Activated B cell treated with CpG ODN at 0.5 μM for 24 hours (primary cell): ENCODE measurements around the gene GLE1. TPM values are rescaled to one million over a fixed set of nuclear protein-coding genes. Genes with fewer than 3 reads are reported as not detected.

Experiments used
- ATAC-seq: fragments of 200-7000 bp; cut with Tn5 transposase; one replicate; pipeline ENCODE4 v1.10.0; 2021; ENCODE audit warnings: low read depth, mild to moderate bottlenecking, moderate library complexity
- CTCF ChIA-PET: fragments of 350-600 bp; sonication (Branson Sonifier 250); formaldehyde crosslinking; loops from one replicate; lab custom pipeline; 2021; ENCODE audit warnings: antibody characterized with exemption; lab: Charles Lee
- POLR2A ChIA-PET: fragments of 350-600 bp; sonication (Branson Sonifier 250); formaldehyde crosslinking; loops from one replicate; lab custom pipeline; 2021; ENCODE audit warnings: antibody characterized with exemption; lab: Charles Lee
- DNase-seq: peaks from one replicate; pipeline ENCODE4 v3.0.0; 2022
- H3K27ac Mint-ChIP-seq: one replicate; pipeline ENCODE4 v1.8.0; 2020; ENCODE audit warnings: mixed read lengths
- H3K27me3 Mint-ChIP-seq: one replicate; pipeline ENCODE4 v1.8.0; 2021; ENCODE audit warnings: mixed read lengths
- H3K36me3 Mint-ChIP-seq: one replicate; pipeline ENCODE4 v1.8.0; 2021; ENCODE audit warnings: low read depth, mixed read lengths
- H3K4me1 Mint-ChIP-seq: one replicate; pipeline ENCODE4 v1.8.0; 2021; ENCODE audit warnings: mixed read lengths
- H3K4me3 Mint-ChIP-seq: one replicate; pipeline ENCODE4 v1.8.0; 2020; ENCODE audit warnings: mild to moderate bottlenecking, mixed read lengths
- H3K9me3 Mint-ChIP-seq: one replicate; pipeline ENCODE4 v1.8.0; 2020; ENCODE audit warnings: mixed read lengths
- CTCF ChIP-seq: fragments of 200-600 bp; IDR thresholded peaks from one replicate; pipeline ENCODE4 v1.8.0; 2022; ENCODE audit warnings: antibody characterized with exemption, mild to moderate bottlenecking
- intact Hi-C: fragments of 100-400 bp; cut with micrococcal nuclease; formaldehyde crosslinking; loops from one replicate; pipeline ENCODE4 v1.15.1; 2024
- total RNA-seq: library from RNA; stranded (reverse); gene quantifications from 2 replicates; pipeline ENCODE4 v1.2.3, GENCODE V29; 2022

The GLE1 gene
- total RNA-seq, 1 donor from 2014 or later, result 31.8 TPM

GRCh38 chr9:128523199-128523925 is 18.8 kb downstream of the GLE1 start:
- DNase-seq (no peak), ATAC-seq (no peak)
- ChIA-PET CTCF (no interaction called here), POLR2A (interaction anchor here (0.6 to 1.0 kb wide), 2 partner anchors 30 to 427 kb away, joined by 4 to 11 read pairs; no protein-coding TSS in a partner anchor)
- no peak overlapping the region for H3K4me3 Mint-ChIP-seq
- H3K9me3 Mint-ChIP-seq, result peaks cover 3% of the 10 kb centered on the region
- intact Hi-C loops, result no loop called here
- H3K27ac Mint-ChIP-seq, result no peak overlapping the region
- no peaks in the 10 kb centered on the region for H3K4me1 Mint-ChIP-seq
- H3K27me3 Mint-ChIP-seq, result no peaks in the 10 kb centered on the region
- TF ChIP-seq CTCF, result no peak
- H3K36me3 Mint-ChIP-seq, result peaks cover 88% of the 10 kb centered on the region

GRCh38 chr9:128526720-128527119 is 22.2 kb downstream of the GLE1 start:
- intact Hi-C loops, result no loop called here
- Mint-ChIP-seq H3K4me3 (no peak overlapping the region), H3K27ac (no peak overlapping the region), H3K9me3 (no peaks in the 10 kb centered on the region), H3K36me3 (peaks cover 84% of the 10 kb centered on the region), H3K4me1 (no peaks in the 10 kb centered on the region), H3K27me3 (no peaks in the 10 kb centered on the region)
- ChIA-PET CTCF (no interaction called here), POLR2A (no interaction called here)
- DNase-seq (no peak), ATAC-seq (no peak)
- no peak for TF ChIP-seq CTCF

- Mint-ChIP-seq H3K27ac (no peak overlapping the region), H3K36me3 (peaks cover 83% of the 10 kb centered on the region), H3K4me3 (no peak overlapping the region), H3K27me3 (no peaks in the 10 kb centered on the region), H3K4me1 (no peaks in the 10 kb centered on the region), H3K9me3 (no peaks in the 10 kb centered on the region)
- no peak for DNase-seq
- ChIA-PET CTCF (no interaction called here), POLR2A (no interaction called here)
- no peak for ATAC-seq
- intact Hi-C loops, result no loop called here
- TF ChIP-seq CTCF, result no peak
These were observed 24.1 kb downstream of the GLE1 start for GRCh38 chr9:128528445-128529160.

GRCh38 chr9:128529191-128529590 is 24.7 kb downstream of the GLE1 start:
- TF ChIP-seq CTCF, result no peak
- no peak for DNase-seq
- Mint-ChIP-seq H3K27me3 (no peaks in the 10 kb centered on the region), H3K27ac (no peak overlapping the region), H3K4me1 (no peaks in the 10 kb centered on the region), H3K36me3 (peaks cover 83% of the 10 kb centered on the region), H3K9me3 (no peaks in the 10 kb centered on the region), H3K4me3 (no peak overlapping the region)
- intact Hi-C loops, result no loop called here
- ChIA-PET POLR2A (no interaction called here), CTCF (no interaction called here)
- ATAC-seq, result no peak

- H3K36me3 Mint-ChIP-seq, result peaks cover 66% of the 10 kb centered on the region
- POLR2A ChIA-PET, result no interaction called here
- DNase-seq (no peak), ATAC-seq (peak; percentile 25)
- H3K4me3 Mint-ChIP-seq, result no peak overlapping the region
- intact Hi-C loops, result no loop called here
- no peaks in the 10 kb centered on the region for H3K9me3 Mint-ChIP-seq
- H3K4me1 Mint-ChIP-seq, result no peaks in the 10 kb centered on the region
- no peak for TF ChIP-seq CTCF
- H3K27ac Mint-ChIP-seq, result no peak overlapping the region
- H3K27me3 Mint-ChIP-seq, result no peaks in the 10 kb centered on the region
- CTCF ChIA-PET, result interaction anchor here (0.6 kb wide), 1 partner anchor 55 kb away, joined by 3 read pairs; no protein-coding TSS in a partner anchor
These were observed 28.1 kb downstream of the GLE1 start for GRCh38 chr9:128532581-128532980.
